GM23338 (cell line): Measurements from ENCODE around the gene TENM3. TPM values are rescaled to one million over a fixed set of nuclear protein-coding genes. Genes with fewer than 3 reads are reported as not detected.

Experiments
- ATAC-seq: fragments of 200-7000 bp; cut with Tn5 transposase; 3 replicates; pipeline ENCODE4 v1.9.1; 2020
- DNase-seq: peaks from one replicate; pipeline ENCODE4 v3.0.0-alpha.2; 2015; ENCODE audit warnings: low spot score
- H2AFZ ChIP-seq: fragments of 200-600 bp; sonication (generic); 2 replicates; pipeline ENCODE4 v1.8.0; 2016; ENCODE audit warnings: antibody characterized with exemption, mild to moderate bottlenecking, moderate library complexity
- H3F3A ChIP-seq: fragments of 200-600 bp; sonication (generic); replicated peaks from 2 replicates; pipeline ENCODE4 v1.8.0; 2017; ENCODE audit warnings: antibody characterized with exemption, mixed run types, low read depth
- H3K27ac ChIP-seq: fragments of 200-600 bp; sonication (generic); 2 replicates; pipeline ENCODE4 v1.6.1; 2016; ENCODE audit warnings: low read depth
- H3K27me3 ChIP-seq: fragments of 200-600 bp; sonication (generic); 2 replicates; pipeline ENCODE4 v1.8.0; 2016; ENCODE audit warnings: mild to moderate bottlenecking, mixed run types, moderate library complexity; ENCODE audit not compliant: insufficient read depth
- H3K36me3 ChIP-seq: fragments of 200-600 bp; sonication (generic); 2 replicates; pipeline ENCODE4 v1.8.0; 2016; ENCODE audit warnings: mild to moderate bottlenecking; ENCODE audit not compliant: insufficient read depth
- H3K4me1 ChIP-seq: fragments of 200-600 bp; sonication (generic); 2 replicates; pipeline ENCODE4 v1.8.0; 2016; ENCODE audit warnings: mild to moderate bottlenecking, moderate library complexity; ENCODE audit not compliant: insufficient read depth
- H3K4me2 ChIP-seq: fragments of 200-600 bp; sonication (generic); 2 replicates; pipeline ENCODE4 v1.7.1; 2017; ENCODE audit warnings: mixed run types
- H3K4me3 ChIP-seq: fragments of 200-600 bp; sonication (generic); 2 replicates; pipeline ENCODE4 v1.6.1; 2016; ENCODE audit warnings: mixed run types
- H3K79me2 ChIP-seq: fragments of 200-600 bp; sonication (generic); replicated peaks from 2 replicates; pipeline ENCODE4 v1.8.0; 2017; ENCODE audit warnings: mild to moderate bottlenecking; ENCODE audit not compliant: insufficient read depth
- H3K9me2 ChIP-seq: fragments of 200-600 bp; sonication (generic); 2 replicates; pipeline ENCODE4 v1.8.0; 2017; ENCODE audit not compliant: insufficient read depth
- H4K20me1 ChIP-seq: fragments of 200-600 bp; sonication (generic); replicated peaks from 2 replicates; pipeline ENCODE4 v1.8.0; 2017; ENCODE audit warnings: mild to moderate bottlenecking; ENCODE audit not compliant: insufficient read depth
- H3K27ac Mint-ChIP-seq: 2 replicates; pipeline ENCODE4 v1.8.0; 2020; ENCODE audit warnings: inconsistent platforms, mild to moderate bottlenecking, moderate library complexity, mixed read lengths
- H3K27me3 Mint-ChIP-seq: 3 replicates; pipeline ENCODE4 v1.8.0; 2022; ENCODE audit warnings: low read depth, mild to moderate bottlenecking, moderate library complexity, mixed read lengths, inconsistent platforms; ENCODE audit not compliant: insufficient read depth, poor library complexity
- H3K36me3 Mint-ChIP-seq: 3 replicates; pipeline ENCODE4 v1.8.0; 2021; ENCODE audit warnings: low read depth, mild to moderate bottlenecking, inconsistent platforms, moderate library complexity, mixed read lengths
- H3K4me1 Mint-ChIP-seq: 3 replicates; pipeline ENCODE4 v1.8.0; 2020; ENCODE audit warnings: mild to moderate bottlenecking, inconsistent platforms, mixed read lengths
- H3K4me3 Mint-ChIP-seq: 3 replicates; pipeline ENCODE4 v1.8.0; 2021; ENCODE audit warnings: moderate library complexity, mild to moderate bottlenecking, inconsistent platforms, mixed read lengths
- H3K9me3 Mint-ChIP-seq: 3 replicates; pipeline ENCODE4 v1.8.0; 2020; ENCODE audit warnings: moderate library complexity, mild to moderate bottlenecking, inconsistent platforms, mixed read lengths
- CREB1 ChIP-seq: fragments of 250-450 bp; sonication (Bioruptor Pico); IDR thresholded peaks from 2 replicates; pipeline ENCODE4 v1.5.0; 2020; ENCODE audit warnings: low read depth, mild to moderate bottlenecking, moderate library complexity
- EZH2 ChIP-seq: fragments of 200-600 bp; sonication (generic); IDR thresholded peaks from one replicate; pipeline ENCODE4 v1.8.0; 2017; ENCODE audit warnings: antibody characterized with exemption, mild to moderate bottlenecking, low read depth; ENCODE audit not compliant: unreplicated experiment
- EZH2phosphoT487 ChIP-seq: fragments of 200-600 bp; sonication (generic); IDR thresholded peaks from one replicate; pipeline ENCODE4 v1.8.1; 2018; ENCODE audit warnings: antibody characterized with exemption; ENCODE audit not compliant: unreplicated experiment
- JUNB ChIP-seq: IDR thresholded peaks from one replicate; pipeline ENCODE4 v1.6.1; 2016; ENCODE audit warnings: antibody characterized with exemption; ENCODE audit not compliant: unreplicated experiment
- NANOG ChIP-seq: IDR thresholded peaks from 2 replicates; pipeline ENCODE4 v1.6.1; 2016; ENCODE audit warnings: antibody characterized with exemption, borderline replicate concordance
- POLR2AphosphoS5 ChIP-seq: IDR thresholded peaks from 2 replicates; pipeline ENCODE4 v1.6.1; 2016; ENCODE audit warnings: antibody characterized with exemption, low read depth
- REST ChIP-seq: IDR thresholded peaks from one replicate; pipeline ENCODE4 v1.6.1; 2018; ENCODE audit warnings: antibody characterized with exemption; ENCODE audit not compliant: unreplicated experiment
- STAT1 ChIP-seq: IDR thresholded peaks from one replicate; pipeline ENCODE4 v1.6.1; 2016; ENCODE audit warnings: antibody characterized with exemption; ENCODE audit not compliant: unreplicated experiment
- ZNF114 ChIP-seq: fragments of 250-450 bp; sonication (Bioruptor Pico); IDR thresholded peaks from 2 replicates; pipeline ENCODE4 v1.5.0; 2020; ENCODE audit warnings: mild to moderate bottlenecking, moderate library complexity
- ZNF331 ChIP-seq: fragments of 250-450 bp; sonication (Bioruptor Pico); IDR thresholded peaks from 2 replicates; pipeline ENCODE4 v1.5.0; 2020; ENCODE audit warnings: low read depth, mild to moderate bottlenecking, moderate library complexity
- polyA plus RNA-seq: library from polyadenylated mRNA; unstranded; fragments of >200 nt; fragmentation: Nextera tagmentation; extraction: Ambion mirVana; gene quantifications from 2 replicates; pipeline ENCODE4 v1.2.1, GENCODE V29; 2016
- total RNA-seq: library from RNA; depleted of rRNA; stranded (reverse); fragments of >200 nt; shearing (Covaris generic); gene quantifications from 2 replicates; pipeline ENCODE4 v1.2.3, GENCODE V29; 2014
- TF ChIP-seq, protein P1 (sequence below): fragments of 250-450 bp; sonication (Bioruptor Pico); IDR thresholded peaks from 2 replicates; pipeline ENCODE4 v1.5.0; 2020; ENCODE audit warnings: mild to moderate bottlenecking, moderate library complexity
- TF ChIP-seq, protein P2 (sequence below): IDR thresholded peaks from 2 replicates; pipeline ENCODE4 v1.6.1; 2016; ENCODE audit warnings: antibody characterized with exemption
- TF ChIP-seq, protein P3 (sequence below), 2 experiments: fragments of 200-600 bp in 1 of 2; sonication (generic) in 1 of 2; conservative IDR thresholded peaks; 2 replicates each; pipeline versions ENCODE4 v1.5.1 to v1.6.1; 2016 to 2017; ENCODE audit warnings: antibody characterized with exemption in 2 of 2, low read depth in 2 of 2, mild to moderate bottlenecking in 2 of 2, moderate library complexity in 1 of 2

TENM3 gene
- total and polyA plus RNA-seq, 2 experiments from 2014 or later = 22.2 to 128 TPM

DNA sequence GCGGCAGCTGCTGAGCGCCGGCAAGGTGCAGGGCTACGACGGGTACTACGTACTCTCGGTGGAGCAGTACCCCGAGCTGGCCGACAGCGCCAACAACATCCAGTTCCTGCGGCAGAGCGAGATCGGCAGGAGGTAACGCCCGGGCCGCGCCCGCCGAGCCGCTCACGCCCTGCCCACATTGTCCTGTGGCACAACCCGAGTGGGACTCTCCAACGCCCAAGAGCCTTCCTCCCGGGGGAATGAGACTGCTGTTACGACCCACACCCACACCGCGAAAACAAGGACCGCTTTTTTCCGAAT lies 557.0 kb downstream of the TENM3 start:
- no peak overlapping the region for H3K27ac Mint-ChIP-seq
- DNase-seq (no peak), ATAC-seq (no peak)
- peaks cover 4% of the 10 kb centered on the region for H3K27me3 Mint-ChIP-seq
- Histone ChIP-seq H4K20me1 (no peaks in the 10 kb centered on the region; the same call in 1 of the 2 replicates), H3K4me3 (no peak overlapping the region), H3K9me2 (no peaks in the 10 kb centered on the region; the same call in 1 of the 2 replicates), H3K27me3 (no peaks in the 10 kb centered on the region), H3K4me1 (no peaks in the 10 kb centered on the region), H3K27ac (no peak overlapping the region), H3K4me2 (no peak overlapping the region), H3K36me3 (peaks cover 3% of the 10 kb centered on the region; the same call in 1 of the 2 replicates), H3K79me2 (no peaks in the 10 kb centered on the region), H2AFZ (no peak overlapping the region), H3F3A (peaks cover under 1% of the 10 kb centered on the region; the same call in 1 of the 2 replicates)
- TF ChIP-seq CREB1 (CRISPR knock-in tag) (no peak), EZH2 (no peak), EZH2phosphoT487 (no peak), STAT1 (no peak), ZNF114 (CRISPR knock-in tag) (no peak), ZNF331 (CRISPR knock-in tag) (no peak), JUNB (no peak), NANOG (no peak), POLR2AphosphoS5 (no peak), REST (no peak)
- TF ChIP-seq, protein P1, sequence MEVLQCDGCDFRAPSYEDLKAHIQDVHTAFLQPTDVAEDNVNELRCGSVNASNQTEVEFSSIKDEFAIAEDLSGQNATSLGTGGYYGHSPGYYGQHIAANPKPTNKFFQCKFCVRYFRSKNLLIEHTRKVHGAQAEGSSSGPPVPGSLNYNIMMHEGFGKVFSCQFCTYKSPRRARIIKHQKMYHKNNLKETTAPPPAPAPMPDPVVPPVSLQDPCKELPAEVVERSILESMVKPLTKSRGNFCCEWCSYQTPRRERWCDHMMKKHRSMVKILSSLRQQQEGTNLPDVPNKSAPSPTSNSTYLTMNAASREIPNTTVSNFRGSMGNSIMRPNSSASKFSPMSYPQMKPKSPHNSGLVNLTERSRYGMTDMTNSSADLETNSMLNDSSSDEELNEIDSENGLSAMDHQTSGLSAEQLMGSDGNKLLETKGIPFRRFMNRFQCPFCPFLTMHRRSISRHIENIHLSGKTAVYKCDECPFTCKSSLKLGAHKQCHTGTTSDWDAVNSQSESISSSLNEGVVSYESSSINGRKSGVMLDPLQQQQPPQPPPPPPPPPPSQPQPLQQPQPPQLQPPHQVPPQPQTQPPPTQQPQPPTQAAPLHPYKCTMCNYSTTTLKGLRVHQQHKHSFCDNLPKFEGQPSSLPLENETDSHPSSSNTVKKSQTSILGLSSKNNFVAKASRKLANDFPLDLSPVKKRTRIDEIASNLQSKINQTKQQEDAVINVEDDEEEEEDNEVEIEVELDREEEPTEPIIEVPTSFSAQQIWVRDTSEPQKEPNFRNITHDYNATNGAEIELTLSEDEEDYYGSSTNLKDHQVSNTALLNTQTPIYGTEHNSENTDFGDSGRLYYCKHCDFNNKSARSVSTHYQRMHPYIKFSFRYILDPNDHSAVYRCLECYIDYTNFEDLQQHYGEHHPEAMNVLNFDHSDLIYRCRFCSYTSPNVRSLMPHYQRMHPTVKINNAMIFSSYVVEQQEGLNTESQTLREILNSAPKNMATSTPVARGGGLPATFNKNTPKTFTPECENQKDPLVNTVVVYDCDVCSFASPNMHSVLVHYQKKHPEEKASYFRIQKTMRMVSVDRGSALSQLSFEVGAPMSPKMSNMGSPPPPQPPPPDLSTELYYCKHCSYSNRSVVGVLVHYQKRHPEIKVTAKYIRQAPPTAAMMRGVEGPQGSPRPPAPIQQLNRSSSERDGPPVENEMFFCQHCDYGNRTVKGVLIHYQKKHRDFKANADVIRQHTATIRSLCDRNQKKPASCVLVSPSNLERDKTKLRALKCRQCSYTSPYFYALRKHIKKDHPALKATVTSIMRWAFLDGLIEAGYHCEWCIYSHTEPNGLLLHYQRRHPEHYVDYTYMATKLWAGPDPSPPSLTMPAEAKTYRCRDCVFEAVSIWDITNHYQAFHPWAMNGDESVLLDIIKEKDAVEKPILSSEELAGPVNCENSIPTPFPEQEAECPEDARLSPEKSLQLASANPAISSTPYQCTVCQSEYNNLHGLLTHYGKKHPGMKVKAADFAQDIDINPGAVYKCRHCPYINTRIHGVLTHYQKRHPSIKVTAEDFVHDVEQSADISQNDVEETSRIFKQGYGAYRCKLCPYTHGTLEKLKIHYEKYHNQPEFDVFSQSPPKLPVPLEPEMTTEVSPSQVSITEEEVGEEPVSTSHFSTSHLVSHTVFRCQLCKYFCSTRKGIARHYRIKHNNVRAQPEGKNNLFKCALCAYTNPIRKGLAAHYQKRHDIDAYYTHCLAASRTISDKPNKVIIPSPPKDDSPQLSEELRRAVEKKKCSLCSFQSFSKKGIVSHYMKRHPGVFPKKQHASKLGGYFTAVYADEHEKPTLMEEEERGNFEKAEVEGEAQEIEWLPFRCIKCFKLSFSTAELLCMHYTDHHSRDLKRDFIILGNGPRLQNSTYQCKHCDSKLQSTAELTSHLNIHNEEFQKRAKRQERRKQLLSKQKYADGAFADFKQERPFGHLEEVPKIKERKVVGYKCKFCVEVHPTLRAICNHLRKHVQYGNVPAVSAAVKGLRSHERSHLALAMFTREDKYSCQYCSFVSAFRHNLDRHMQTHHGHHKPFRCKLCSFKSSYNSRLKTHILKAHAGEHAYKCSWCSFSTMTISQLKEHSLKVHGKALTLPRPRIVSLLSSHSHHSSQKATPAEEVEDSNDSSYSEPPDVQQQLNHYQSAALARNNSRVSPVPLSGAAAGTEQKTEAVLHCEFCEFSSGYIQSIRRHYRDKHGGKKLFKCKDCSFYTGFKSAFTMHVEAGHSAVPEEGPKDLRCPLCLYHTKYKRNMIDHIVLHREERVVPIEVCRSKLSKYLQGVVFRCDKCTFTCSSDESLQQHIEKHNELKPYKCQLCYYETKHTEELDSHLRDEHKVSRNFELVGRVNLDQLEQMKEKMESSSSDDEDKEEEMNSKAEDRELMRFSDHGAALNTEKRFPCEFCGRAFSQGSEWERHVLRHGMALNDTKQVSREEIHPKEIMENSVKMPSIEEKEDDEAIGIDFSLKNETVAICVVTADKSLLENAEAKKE = no peak
- TF ChIP-seq, protein P2, sequence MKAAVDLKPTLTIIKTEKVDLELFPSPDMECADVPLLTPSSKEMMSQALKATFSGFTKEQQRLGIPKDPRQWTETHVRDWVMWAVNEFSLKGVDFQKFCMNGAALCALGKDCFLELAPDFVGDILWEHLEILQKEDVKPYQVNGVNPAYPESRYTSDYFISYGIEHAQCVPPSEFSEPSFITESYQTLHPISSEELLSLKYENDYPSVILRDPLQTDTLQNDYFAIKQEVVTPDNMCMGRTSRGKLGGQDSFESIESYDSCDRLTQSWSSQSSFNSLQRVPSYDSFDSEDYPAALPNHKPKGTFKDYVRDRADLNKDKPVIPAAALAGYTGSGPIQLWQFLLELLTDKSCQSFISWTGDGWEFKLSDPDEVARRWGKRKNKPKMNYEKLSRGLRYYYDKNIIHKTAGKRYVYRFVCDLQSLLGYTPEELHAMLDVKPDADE = no peak
- TF ChIP-seq, protein P3, sequence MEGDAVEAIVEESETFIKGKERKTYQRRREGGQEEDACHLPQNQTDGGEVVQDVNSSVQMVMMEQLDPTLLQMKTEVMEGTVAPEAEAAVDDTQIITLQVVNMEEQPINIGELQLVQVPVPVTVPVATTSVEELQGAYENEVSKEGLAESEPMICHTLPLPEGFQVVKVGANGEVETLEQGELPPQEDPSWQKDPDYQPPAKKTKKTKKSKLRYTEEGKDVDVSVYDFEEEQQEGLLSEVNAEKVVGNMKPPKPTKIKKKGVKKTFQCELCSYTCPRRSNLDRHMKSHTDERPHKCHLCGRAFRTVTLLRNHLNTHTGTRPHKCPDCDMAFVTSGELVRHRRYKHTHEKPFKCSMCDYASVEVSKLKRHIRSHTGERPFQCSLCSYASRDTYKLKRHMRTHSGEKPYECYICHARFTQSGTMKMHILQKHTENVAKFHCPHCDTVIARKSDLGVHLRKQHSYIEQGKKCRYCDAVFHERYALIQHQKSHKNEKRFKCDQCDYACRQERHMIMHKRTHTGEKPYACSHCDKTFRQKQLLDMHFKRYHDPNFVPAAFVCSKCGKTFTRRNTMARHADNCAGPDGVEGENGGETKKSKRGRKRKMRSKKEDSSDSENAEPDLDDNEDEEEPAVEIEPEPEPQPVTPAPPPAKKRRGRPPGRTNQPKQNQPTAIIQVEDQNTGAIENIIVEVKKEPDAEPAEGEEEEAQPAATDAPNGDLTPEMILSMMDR (conservative IDR thresholded peaks at IDR 0.05; ENCODE audit: low read depth in 2 of 2) = no peak
- peaks cover 22% of the 10 kb centered on the region for H3K36me3 Mint-ChIP-seq
- no peak overlapping the region for H3K4me3 Mint-ChIP-seq
- no peaks in the 10 kb centered on the region for H3K9me3 Mint-ChIP-seq
- H3K4me1 Mint-ChIP-seq = peaks cover 24% of the 10 kb centered on the region; the same call in 2 of the 3 replicates
